GM19193 (cell line): ENCODE results near the gene APEX1.

Experiments
- POLR2A ChIP-seq: IDR thresholded peaks from 4 replicates; pipeline ENCODE4 v1.6.1; 2011; ENCODE audit not compliant: insufficient read depth, insufficient read length; ENCODE audit errors: extremely low read depth

The APEX1 gene

DNA sequence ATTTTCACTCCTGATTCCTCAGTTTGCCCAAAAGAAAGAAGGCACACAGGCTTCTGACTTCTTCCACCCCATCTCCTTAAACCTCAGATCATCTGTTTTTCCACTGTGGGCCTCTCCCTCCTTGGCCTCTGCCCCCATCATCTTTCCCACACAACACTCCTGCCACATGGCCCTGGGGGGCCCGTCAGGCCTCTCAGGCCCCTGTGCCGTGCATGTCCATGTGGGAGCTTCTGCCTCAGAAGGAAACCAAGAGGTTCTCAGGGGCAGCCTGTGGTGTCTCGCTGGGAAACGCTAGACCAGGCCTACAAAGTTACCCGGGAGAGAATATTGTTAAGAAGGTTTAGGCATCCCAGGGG, 27.0 kb upstream of the APEX1 start:
- no peak for TF ChIP-seq POLR2A

DNA sequence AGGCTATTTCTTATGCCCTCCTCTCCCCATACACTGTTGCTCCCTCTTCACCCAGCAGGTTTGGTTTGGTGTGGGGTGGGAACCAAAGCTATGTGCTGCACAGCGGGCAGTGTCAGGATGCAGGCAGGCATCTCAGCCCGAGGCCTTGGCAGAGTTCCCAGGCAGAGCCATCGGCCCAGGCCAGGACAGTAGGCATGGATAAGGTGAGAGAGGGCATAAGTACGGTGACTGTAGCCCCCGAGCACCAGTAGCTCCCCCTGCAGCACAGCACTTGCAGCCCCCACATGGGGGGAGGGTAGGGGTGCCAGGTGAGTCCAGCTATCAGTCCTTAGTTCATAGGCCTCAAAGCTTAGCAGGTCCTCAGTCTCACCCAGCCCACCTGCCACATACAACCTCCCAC, 26.2 kb upstream of the APEX1 start:
- TF ChIP-seq POLR2A: no peak

DNA sequence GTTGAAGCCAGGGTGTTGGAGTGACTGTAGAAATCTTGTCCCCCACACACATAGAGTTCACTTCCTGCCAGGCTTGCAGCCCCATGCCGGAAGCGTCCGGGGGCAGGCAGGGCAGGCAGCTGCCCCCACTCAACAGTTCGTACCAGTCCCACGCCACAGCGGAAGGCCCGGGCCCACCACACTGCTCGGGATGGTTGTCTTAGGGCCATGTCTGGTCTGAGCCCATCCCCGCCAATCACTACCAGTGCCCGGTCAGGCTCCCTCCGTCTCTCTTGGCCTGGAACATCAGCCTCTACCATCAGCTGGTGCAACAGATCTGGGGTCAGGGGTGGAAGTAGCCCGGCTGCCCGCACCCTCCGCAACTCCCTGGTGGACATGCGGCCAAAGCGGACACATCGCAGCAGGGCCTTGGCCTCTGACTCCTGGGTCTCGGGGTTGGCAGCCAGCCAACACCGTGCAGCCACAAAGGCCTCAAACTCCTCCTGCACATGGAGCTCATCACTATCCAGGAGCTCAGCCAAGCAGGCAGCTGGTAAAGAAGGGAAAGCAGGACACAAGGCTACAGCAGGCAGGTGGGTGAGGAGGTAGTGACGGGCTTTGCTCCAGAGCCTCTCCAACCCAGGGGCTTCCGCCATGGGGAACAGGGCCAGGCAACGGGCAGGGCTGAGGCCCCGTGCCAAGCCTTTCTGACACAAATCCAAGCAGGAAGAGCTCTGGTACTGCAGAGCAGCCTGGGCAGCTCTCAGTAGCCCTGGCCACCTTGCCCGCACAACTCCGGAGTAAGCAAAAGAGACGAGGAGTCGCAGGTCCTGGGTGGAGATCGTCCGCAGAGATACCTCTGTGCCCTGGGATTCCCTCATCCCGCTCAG, 25.0 kb upstream of the APEX1 start:
- TF ChIP-seq POLR2A: no peak

DNA sequence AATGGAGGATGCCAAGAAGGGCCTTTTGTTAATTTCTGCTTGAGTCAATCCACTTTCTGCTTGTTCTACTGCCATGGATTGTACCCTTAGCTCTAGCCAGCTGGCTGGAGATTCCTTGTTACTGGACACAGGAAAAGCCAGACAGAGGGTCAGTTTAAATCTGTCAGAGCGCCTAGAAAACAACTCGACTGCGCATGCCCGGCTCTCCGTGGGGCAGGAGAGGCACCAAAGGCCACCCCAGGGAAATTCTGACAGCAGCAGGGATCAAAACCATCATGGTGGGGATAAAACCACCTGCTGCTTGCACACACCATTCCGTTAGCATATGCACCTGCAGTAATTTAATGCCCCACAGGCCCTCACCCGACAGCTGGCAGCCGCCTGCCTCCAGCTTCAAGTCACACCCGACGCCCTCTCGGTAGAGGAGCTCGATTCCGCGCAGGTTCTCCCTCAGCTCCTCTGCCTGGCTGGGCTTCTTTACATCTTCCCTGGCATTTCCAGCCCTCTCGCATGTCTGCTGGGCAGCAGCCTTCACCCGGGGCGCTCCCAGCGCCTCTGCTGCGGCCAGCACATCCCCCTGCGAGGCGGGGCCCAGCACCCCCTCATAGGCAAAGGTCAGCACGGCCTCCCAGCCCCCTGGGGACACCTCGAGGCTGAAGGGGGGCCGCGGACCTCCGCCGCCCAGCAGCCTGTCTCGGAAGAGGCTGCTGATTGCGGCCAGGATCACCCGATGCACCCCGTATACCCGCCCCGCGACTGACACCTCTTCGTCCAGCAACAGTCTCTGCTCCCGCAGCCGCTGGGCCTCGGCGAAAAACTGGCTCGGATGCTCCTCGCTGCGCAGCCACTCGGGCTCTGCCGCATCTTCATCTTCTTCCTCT, 20.1 kb upstream of the APEX1 start:
- no peak for TF ChIP-seq POLR2A

DNA sequence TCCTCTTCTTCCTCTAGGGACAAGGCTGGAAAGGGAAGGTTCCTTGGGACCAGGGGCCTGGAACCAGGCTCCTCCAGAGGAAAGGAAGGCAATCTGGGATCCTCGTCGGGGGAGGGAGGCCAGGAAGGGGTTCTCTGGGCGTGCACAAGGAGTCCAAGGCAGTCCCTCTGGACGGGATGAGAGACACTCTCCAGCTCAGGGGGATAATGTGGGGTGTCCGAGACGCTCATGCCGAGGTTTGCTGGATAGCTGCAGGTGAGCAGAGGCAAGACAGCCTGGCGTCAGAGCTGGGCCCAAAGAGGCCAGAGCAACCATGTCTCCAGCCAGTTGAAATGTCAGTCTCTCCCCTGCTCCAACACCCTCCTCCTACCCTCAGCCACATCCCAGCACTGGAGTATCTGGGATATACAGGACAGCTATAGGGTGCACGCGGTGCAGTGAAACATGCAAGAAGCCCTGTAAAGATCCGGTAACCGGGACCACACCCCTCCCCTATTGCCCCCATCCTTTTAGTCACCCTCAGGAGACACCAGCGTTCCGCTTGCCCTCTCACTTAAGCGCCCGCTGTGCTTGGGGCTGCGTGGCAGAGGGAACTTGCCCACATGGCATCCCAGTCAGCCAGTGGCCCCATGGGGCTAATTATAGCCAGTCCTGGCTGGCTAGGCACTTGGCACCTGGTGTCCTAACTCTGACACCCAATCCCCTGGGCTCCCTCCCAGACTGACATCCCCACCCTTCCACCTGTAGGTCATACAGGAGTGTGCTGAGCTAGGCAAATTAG, 19.3 kb upstream of the APEX1 start, which contains the start of gene KLHL33:
Gene KLHL33 (minus strand): TSS at position 585 of the 781 bp plus-strand sequence. CDS start 355 bp downstream, at position 230.
- TF ChIP-seq POLR2A: no peak

DNA sequence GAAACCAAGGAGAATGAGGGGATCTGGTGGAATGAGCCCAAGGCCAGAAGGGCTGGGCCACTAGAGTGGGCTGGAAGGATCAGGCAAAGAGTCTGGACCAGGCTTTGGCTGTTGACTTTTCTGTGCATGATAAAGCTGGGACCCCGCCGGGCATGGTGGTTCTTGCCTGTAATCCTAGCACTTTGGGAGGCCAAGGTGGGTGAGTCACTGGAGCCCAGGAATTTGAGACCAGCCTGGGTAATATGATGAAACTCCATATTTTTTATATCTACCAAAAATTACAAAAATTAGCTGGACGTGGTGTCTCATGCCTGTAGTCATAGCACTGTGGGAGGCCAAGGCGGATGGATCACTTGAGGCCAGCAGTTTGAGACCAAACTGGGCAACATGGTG, 18.7 kb upstream of the APEX1 start:
- no peak for TF ChIP-seq POLR2A

DNA sequence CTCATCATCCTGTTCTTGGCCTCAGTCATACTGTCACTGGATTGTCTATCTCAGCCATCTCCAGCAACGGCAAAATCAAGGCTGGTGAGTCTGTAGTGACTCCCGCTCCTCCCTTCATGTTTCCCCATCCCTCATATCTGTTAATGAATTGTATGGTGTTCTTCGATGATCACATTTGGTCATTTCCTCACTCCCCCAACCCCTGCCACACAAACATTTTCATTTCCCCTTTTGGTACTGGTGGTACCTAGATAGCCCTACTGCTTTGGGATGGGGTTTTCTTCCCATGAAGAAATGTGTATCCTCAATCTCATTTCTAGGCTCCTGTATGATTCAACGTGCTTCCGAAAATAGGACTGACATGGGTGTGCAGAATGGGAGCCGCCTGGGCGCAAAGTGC, 16.4 kb upstream of the APEX1 start:
- no peak for TF ChIP-seq POLR2A

DNA sequence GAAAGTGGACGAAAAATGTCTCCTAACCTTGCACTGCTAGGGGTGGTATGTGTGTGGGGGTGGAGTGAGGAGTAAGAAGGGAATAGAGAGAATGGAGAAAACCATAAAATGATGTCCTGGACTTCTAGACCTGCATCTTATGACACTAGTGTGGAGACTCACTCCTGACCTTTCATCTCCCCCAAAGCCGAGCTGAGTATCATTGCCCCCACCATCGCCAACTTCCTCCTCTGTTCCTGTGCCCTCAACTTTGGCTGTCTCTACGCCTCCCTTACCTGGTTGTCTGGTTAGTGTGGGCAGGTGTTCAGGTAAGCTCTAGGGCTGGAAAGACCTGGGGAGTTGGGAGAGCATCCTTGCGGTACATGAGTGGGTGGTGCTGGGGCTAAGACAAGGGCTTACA, 14.6 kb upstream of the APEX1 start:
- no peak for TF ChIP-seq POLR2A

DNA sequence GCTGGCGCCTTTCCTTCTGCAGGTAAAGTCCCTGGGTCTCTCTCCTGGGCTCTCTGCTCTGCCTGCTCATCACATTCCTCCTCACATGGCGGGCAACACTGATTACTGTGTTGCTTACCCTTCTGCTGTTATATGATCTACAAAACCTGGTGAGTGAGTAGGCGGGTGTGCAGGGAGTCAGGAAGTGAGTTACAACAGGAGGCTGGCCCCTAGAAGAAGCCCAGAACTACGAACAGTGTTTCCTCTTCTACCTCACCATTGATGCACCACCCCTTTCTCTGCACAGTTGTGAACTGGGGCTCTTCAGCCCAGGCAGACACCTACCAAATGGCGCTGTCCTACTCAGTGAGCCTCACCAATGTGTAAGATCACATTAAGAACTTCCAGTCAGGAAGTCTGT, 14.1 kb upstream of the APEX1 start:
- TF ChIP-seq POLR2A: no peak

DNA sequence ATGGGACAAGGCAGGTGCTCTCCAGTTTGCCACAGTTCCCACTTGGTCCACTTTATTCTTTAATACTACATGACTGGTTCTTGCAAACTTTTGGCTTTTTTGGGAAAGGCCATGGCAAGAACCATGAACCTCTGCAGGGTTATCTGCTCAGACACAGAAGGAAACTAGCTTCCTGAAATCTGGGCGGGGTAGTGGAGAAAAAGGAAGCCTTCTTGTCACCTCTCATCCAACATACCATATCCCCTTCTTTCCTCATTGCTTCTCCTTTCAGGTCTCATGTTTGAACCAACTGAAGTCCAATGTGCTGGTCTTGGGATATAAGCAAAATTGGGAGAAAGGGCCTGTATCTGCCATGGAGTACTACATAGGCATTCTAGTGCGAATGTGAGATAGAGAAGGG, 13.6 kb upstream of the APEX1 start:
- no peak for TF ChIP-seq POLR2A

DNA sequence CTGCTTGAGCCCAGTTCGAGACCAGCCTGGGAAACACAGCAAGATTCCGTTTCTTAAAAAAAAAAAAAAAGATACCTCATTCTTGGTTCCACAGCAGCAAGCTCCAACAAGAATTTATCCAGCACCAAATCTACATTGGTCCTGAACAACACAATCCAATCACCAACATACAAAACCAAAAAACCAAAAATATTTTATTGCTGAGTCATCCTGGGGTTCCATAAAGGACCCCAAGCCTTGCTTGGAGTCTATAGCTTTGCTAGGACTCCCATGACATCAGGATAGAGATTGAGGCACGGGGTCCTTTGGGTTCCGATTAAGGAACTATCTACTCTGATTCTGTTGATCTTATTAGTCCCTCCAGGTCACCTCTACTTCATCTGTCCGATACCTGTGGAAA, 8.1 kb upstream of the APEX1 start:
- TF ChIP-seq POLR2A: no peak

DNA sequence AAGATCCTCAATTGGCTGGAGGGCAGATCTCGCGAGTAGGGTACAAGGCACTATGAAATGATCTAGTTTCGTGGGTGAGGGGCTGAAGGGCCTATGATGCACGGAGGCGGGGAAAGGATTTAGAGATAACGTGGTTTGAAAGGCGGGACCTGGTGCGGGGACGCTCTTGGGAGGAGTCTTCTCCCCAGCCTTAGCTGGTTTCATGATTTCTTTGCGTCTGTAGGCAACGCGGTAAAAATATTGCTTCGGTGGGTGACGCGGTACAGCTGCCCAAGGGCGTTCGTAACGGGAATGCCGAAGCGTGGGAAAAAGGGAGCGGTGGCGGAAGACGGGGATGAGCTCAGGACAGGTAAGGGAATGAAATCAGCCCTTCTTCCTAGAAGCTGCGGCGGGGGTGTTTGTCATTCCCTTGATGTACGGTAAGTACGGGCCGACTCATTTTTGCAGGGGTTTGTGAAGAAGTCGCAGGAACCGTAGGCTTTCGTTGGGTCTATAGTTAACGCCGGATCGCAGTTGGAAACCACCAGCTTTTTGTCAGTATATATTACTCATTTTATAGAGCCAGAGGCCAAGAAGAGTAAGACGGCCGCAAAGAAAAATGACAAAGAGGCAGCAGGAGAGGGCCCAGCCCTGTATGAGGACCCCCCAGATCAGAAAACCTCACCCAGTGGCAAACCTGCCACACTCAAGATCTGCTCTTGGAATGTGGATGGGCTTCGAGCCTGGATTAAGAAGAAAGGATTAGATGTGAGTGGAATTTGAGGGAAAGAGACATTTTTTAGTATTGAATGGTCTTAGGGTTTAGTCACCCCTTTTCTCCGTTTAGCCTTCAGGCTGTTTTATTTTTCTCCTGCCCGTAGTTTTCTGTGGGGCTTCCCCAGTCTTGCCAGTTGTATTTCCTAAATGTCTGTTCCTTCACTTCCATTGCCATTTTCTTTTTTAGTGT, 602 bp downstream of the APEX1 start:
- TF ChIP-seq POLR2A: peak; percentile 47

DNA sequence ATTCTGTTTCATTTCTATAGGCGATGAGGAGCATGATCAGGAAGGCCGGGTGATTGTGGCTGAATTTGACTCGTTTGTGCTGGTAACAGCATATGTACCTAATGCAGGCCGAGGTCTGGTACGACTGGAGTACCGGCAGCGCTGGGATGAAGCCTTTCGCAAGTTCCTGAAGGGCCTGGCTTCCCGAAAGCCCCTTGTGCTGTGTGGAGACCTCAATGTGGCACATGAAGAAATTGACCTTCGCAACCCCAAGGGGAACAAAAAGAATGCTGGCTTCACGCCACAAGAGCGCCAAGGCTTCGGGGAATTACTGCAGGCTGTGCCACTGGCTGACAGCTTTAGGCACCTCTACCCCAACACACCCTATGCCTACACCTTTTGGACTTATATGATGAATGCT, 1.9 kb downstream of the APEX1 start:
- TF ChIP-seq POLR2A: peak; percentile 36

DNA sequence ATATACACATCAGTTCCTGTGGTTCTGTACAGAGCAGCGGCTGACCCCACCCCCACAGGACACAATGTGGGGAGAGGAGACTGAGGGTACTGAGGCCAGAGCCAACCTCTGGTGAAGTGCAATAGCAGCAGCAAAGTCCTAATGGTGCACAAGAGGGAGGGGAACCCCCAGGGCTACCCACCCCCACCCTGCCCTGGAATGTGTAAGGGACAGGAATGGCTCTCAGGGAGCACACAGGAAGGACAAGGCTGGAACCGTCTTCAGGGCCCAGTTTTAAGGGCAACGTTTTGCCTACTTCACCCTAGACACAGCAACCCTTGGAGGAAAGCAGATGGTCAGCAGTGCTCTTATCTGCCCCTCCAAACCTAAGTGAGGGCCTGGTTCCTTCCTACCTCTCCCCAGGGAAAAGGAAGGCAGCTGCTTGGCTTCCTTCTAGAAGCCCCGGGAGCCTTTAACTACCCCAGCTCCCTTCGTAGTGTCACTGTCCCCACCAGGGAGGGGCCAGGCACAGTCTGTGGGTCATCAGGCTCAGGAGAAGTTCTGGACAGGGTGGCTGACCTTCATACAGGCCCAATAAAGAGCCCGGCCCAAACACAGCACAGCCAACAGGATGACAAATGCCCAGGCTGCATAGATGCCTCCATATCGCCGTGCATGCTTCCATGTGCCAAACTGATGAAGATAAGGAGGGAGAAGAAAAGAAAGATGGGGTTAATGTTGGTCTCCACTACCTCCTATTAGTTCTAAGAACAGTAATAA, 3.2 kb downstream of the APEX1 start:
- peak; percentile 47 for TF ChIP-seq POLR2A
